GM12891 (cell line): ENCODE measurements around the gene IL10RA.

Experiments
- POLR2A ChIP-seq: IDR thresholded peaks from 2 replicates; pipeline ENCODE4 v1.6.1; 2011; ENCODE audit warnings: low read depth, low read length, control low read depth
- POLR2AphosphoS5 ChIP-seq: IDR thresholded peaks from 2 replicates; pipeline ENCODE4 v1.6.1; 2011; ENCODE audit warnings: low read depth, low read length, control low read depth
- TAF1 ChIP-seq: IDR thresholded peaks from 2 replicates; pipeline ENCODE4 v1.6.1; 2011; ENCODE audit warnings: low read depth, low read length, control low read depth

GRCh38 chr11:118042796-118043195 lies 56.6 kb downstream of the IL10RA start:
- TF ChIP-seq POLR2AphosphoS5 (no peak), POLR2A (no peak), TAF1 (no peak)
